Smooth muscle cell (in vitro differentiated cells): Measurements from ENCODE around the gene MAP3K7. TPM values are rescaled to one million over a fixed set of nuclear protein-coding genes. Genes with fewer than 3 reads are reported as not detected.

Experiments used
- DNase-seq: peaks from one replicate; lab custom pipeline; 2025; ENCODE audit not compliant: unreplicated experiment; lab: John Stamatoyannopoulos, UW
- H2AFZ ChIP-seq: fragments of 200-600 bp; sonication (generic); 2 replicates; pipeline ENCODE4 v1.6.0; 2016; ENCODE audit warnings: antibody characterized with exemption, low read depth, mild to moderate bottlenecking
- H3F3A ChIP-seq: fragments of 200-600 bp; sonication (generic); 2 replicates; pipeline ENCODE4 v1.6.0; 2017; ENCODE audit warnings: antibody characterized with exemption, low read depth
- H3K27ac ChIP-seq: fragments of 200-600 bp; sonication (generic); 2 replicates; pipeline ENCODE4 v1.5.1; 2016; ENCODE audit warnings: low read depth, mild to moderate bottlenecking
- H3K27me3 ChIP-seq: fragments of 200-600 bp; sonication (generic); 2 replicates; pipeline ENCODE4 v1.6.1; 2016; ENCODE audit warnings: low read depth, mild to moderate bottlenecking
- H3K36me3 ChIP-seq: fragments of 200-600 bp; sonication (generic); 2 replicates; pipeline ENCODE4 v1.5.1; 2016; ENCODE audit warnings: low read depth
- H3K4me1 ChIP-seq: fragments of 200-600 bp; sonication (generic); 2 replicates; pipeline ENCODE4 v1.5.1; 2016; ENCODE audit warnings: low read depth
- H3K4me2 ChIP-seq: fragments of 200-600 bp; sonication (generic); 2 replicates; pipeline ENCODE4 v1.6.0; 2016; ENCODE audit warnings: mild to moderate bottlenecking
- H3K4me3 ChIP-seq: fragments of 200-600 bp; sonication (generic); 2 replicates; pipeline ENCODE4 v1.5.1; 2016; ENCODE audit warnings: mild to moderate bottlenecking
- H3K79me2 ChIP-seq: fragments of 200-600 bp; sonication (generic); 2 replicates; pipeline ENCODE4 v1.6.0; 2016; ENCODE audit warnings: low read depth, mild to moderate bottlenecking
- H3K9ac ChIP-seq: fragments of 200-600 bp; sonication (generic); 2 replicates; pipeline ENCODE4 v1.6.0; 2016; ENCODE audit warnings: low read depth
- H3K9me3 ChIP-seq: fragments of 200-600 bp; sonication (generic); replicated peaks from 2 replicates; pipeline ENCODE4 v1.5.1; 2016; ENCODE audit warnings: low read depth
- H4K20me1 ChIP-seq: fragments of 200-600 bp; sonication (generic); 2 replicates; pipeline ENCODE4 v1.6.0; 2016; ENCODE audit warnings: low read depth
- CTCF ChIP-seq: fragments of 200-600 bp; sonication (generic); IDR thresholded peaks from 2 replicates; pipeline ENCODE4 v1.5.1; 2017; ENCODE audit warnings: borderline replicate concordance, mild to moderate bottlenecking, antibody characterized with exemption; ENCODE audit not compliant: insufficient read depth, poor library complexity, severe bottlenecking
- WGBS: methylation state at CpG from one replicate; pipeline ENCODE4 v1.1.7; 2016; ENCODE audit warnings: low lambda C conversion rate; 5-methylcytosine and 5-hydroxymethylcytosine counted together
- polyA plus RNA-seq: library from polyadenylated mRNA; unstranded; fragments of >200 nt; fragmentation: Nextera tagmentation; extraction: Ambion mirVana; gene quantifications from 2 replicates; pipeline ENCODE4 v1.2.1, GENCODE V29; 2016
- total RNA-seq: library from RNA; depleted of rRNA; stranded (reverse); fragments of >200 nt; gene quantifications from 2 replicates; pipeline ENCODE4 v1.2.3, GENCODE V29; 2014

Gene MAP3K7
- total and polyA plus RNA-seq, 2 experiments from 2014 or later: 22.0 to 40.4 TPM

- no peaks in the 10 kb centered on the region for H3K4me1 ChIP-seq
- H2AFZ ChIP-seq: no peak overlapping the region
- TF ChIP-seq CTCF: no peak
- WGBS: 43% methylated on average over 2 of the region's 2 CpGs
- no peak overlapping the region for H3K4me3 ChIP-seq
- no peak overlapping the region for H3K27ac ChIP-seq
- H3K9me3 ChIP-seq: no peaks in the 10 kb centered on the region
- no peak overlapping the region for H3K4me2 ChIP-seq
- no peaks in the 10 kb centered on the region for H4K20me1 ChIP-seq
- no peak for DNase-seq
- no peak overlapping the region for H3K9ac ChIP-seq
- no peaks in the 10 kb centered on the region for H3K36me3 ChIP-seq
- peaks cover 21% of the 10 kb centered on the region for H3K27me3 ChIP-seq
- no peaks in the 10 kb centered on the region for H3F3A ChIP-seq
- no peaks in the 10 kb centered on the region for H3K79me2 ChIP-seq
These were observed 32.3 kb upstream of the MAP3K7 start for GRCh38 chr6:90619221-90619620.

GRCh38 chr6:90612313-90612680, 25.4 kb upstream of the MAP3K7 start:
- H3K9ac ChIP-seq: no peak overlapping the region
- H3K9me3 ChIP-seq: no peaks in the 10 kb centered on the region
- no peak for DNase-seq
- peaks cover 18% of the 10 kb centered on the region for H3K4me1 ChIP-seq
- H3K36me3 ChIP-seq: no peaks in the 10 kb centered on the region
- H3K79me2 ChIP-seq: no peaks in the 10 kb centered on the region
- no peaks in the 10 kb centered on the region for H3F3A ChIP-seq
- H3K4me2 ChIP-seq: peak overlapping the region; percentile 94
- TF ChIP-seq CTCF: no peak
- no peaks in the 10 kb centered on the region for H4K20me1 ChIP-seq
- peaks cover 44% of the 10 kb centered on the region for H3K27me3 ChIP-seq
- H3K4me3 ChIP-seq: no peak overlapping the region
- peak overlapping the region; percentile 95 for H2AFZ ChIP-seq
- 41% methylated on average over 6 of the region's 6 CpGs for whole genome bisulfite sequencing
- H3K27ac ChIP-seq: no peak overlapping the region

- no peak for TF ChIP-seq CTCF
- DNase-seq: no peak
- Histone ChIP-seq H3K9ac (no peak overlapping the region), H3K79me2 (no peaks in the 10 kb centered on the region), H3K4me3 (peak overlapping the region; percentile 74), H3K27ac (no peak overlapping the region), H3K36me3 (no peaks in the 10 kb centered on the region), H2AFZ (peak overlapping the region; percentile 95), H4K20me1 (no peaks in the 10 kb centered on the region), H3K27me3 (peaks cover 41% of the 10 kb centered on the region), H3F3A (no peaks in the 10 kb centered on the region), H3K4me1 (peaks cover 18% of the 10 kb centered on the region), H3K9me3 (no peaks in the 10 kb centered on the region), H3K4me2 (peak overlapping the region; percentile 94)
- WGBS: 24% methylated on average over 25 of the region's 25 CpGs
These were observed 24.9 kb upstream of the MAP3K7 start for GRCh38 chr6:90611543-90612312.
